PC-9 (cell line): ENCODE measurements around the gene KY. TPM values are rescaled to one million over a fixed set of nuclear protein-coding genes. Genes with fewer than 3 reads are reported as not detected.

Source experiments
- BruUV-seq: library from RNA; stranded (reverse); fragments of 400-500 nt; replicated peaks from 2 replicates; lab custom pipeline; 2021; lab: Mats Ljungman, UMichigan
- CTCF ChIA-PET: fragments of 300-600 bp; sonication (Branson Sonifier 250); formaldehyde crosslinking; loops from one replicate; lab custom pipeline; 2022; ENCODE audit warnings: antibody characterized with exemption; lab: Charles Lee
- POLR2A ChIA-PET: fragments of 300-600 bp; sonication (Branson Sonifier 250); formaldehyde crosslinking; loops from one replicate; lab custom pipeline; 2022; ENCODE audit warnings: antibody characterized with exemption; ENCODE audit not compliant: unreplicated experiment; lab: Charles Lee
- DNase-seq, 2 experiments: peaks; one replicate each; pipeline versions ENCODE4 v3.0.0 to v3.0.0-alpha.2; 2015 to 2022; ENCODE audit warnings: mixed read lengths in 1 of 2
- H2AFZ ChIP-seq: fragments of 200-600 bp; sonication (generic); 2 replicates; pipeline ENCODE4 v1.8.1; 2017; ENCODE audit warnings: antibody characterized with exemption
- H3F3A ChIP-seq: fragments of 200-600 bp; sonication (generic); 2 replicates; pipeline ENCODE4 v1.8.1; 2017; ENCODE audit warnings: antibody characterized with exemption, mild to moderate bottlenecking, low read depth; ENCODE audit not compliant: insufficient read depth
- H3K27ac ChIP-seq: fragments of 200-600 bp; sonication (generic); 2 replicates; pipeline ENCODE4 v1.6.1; 2016; ENCODE audit warnings: mixed run types
- H3K27me3 ChIP-seq: fragments of 200-600 bp; sonication (generic); 2 replicates; pipeline ENCODE4 v1.6.1; 2016; ENCODE audit warnings: low read depth, mixed run types; ENCODE audit not compliant: insufficient read depth
- H3K36me3 ChIP-seq: fragments of 200-600 bp; sonication (generic); 2 replicates; pipeline ENCODE4 v1.6.1; 2016; ENCODE audit warnings: low read depth, mixed run types
- H3K4me1 ChIP-seq: fragments of 200-600 bp; sonication (generic); replicated peaks from 2 replicates; pipeline ENCODE4 v1.6.1; 2016; ENCODE audit warnings: mixed run types; ENCODE audit not compliant: insufficient read depth
- H3K4me2 ChIP-seq: fragments of 200-600 bp; sonication (generic); 2 replicates; pipeline ENCODE4 v1.6.1; 2017; ENCODE audit warnings: mixed run types
- H3K4me3 ChIP-seq: fragments of 200-600 bp; sonication (generic); 2 replicates; pipeline ENCODE4 v1.6.1; 2016; ENCODE audit warnings: mixed run types
- H3K79me2 ChIP-seq: fragments of 200-600 bp; sonication (generic); 2 replicates; pipeline ENCODE4 v1.6.1; 2017; ENCODE audit warnings: low read depth, mixed run types
- H3K9me2 ChIP-seq: fragments of 200-600 bp; sonication (generic); 2 replicates; pipeline ENCODE4 v1.8.1; 2017; ENCODE audit warnings: mild to moderate bottlenecking; ENCODE audit not compliant: insufficient read depth
- H3K9me3 ChIP-seq: fragments of 200-600 bp; sonication (generic); 2 replicates; pipeline ENCODE4 v1.8.1; 2016; ENCODE audit warnings: low read depth; ENCODE audit not compliant: insufficient read depth
- H4K20me1 ChIP-seq: fragments of 200-600 bp; sonication (generic); 2 replicates; pipeline ENCODE4 v1.8.1; 2017; ENCODE audit not compliant: insufficient read depth
- CTCF ChIP-seq: fragments of 200-600 bp; sonication (generic); conservative IDR thresholded peaks from 2 replicates; pipeline ENCODE4 v1.6.1; 2017; ENCODE audit warnings: mixed run types, antibody characterized with exemption, mild to moderate bottlenecking, moderate library complexity
- EZH2 ChIP-seq: fragments of 200-600 bp; sonication (generic); IDR thresholded peaks from 2 replicates; pipeline ENCODE4 v1.8.0; 2017; ENCODE audit warnings: antibody characterized with exemption, low read depth
- intact Hi-C: fragments of 100-400 bp; cut with micrococcal nuclease; formaldehyde crosslinking; loops from one replicate; pipeline ENCODE4 v1.10.0; 2022; ENCODE audit not compliant: unreplicated experiment
- total RNA-seq: library from RNA; stranded (reverse); gene quantifications from 2 replicates; pipeline ENCODE4 v1.2.3, GENCODE V29; 2021

KY gene
- total RNA-seq, 1 experiment from 2014 or later, result not detected

- TF ChIP-seq CTCF (no peak), EZH2 (no peak)
- intact Hi-C loops, result loop anchor here (10.0 kb wide), 2 partner anchors 145 to 895 kb away; no protein-coding TSS in a partner anchor
- no peak for DNase-seq
- Histone ChIP-seq H3K4me2 (no peak overlapping the region), H3K27me3 (peaks cover 80% of the 10 kb centered on the region), H3K36me3 (no peaks in the 10 kb centered on the region), H3K4me3 (no peak overlapping the region), H3K79me2 (no peaks in the 10 kb centered on the region), H3K4me1 (no peaks in the 10 kb centered on the region), H3K9me2 (no peaks in the 10 kb centered on the region), H4K20me1 (no peaks in the 10 kb centered on the region), H2AFZ (no peak overlapping the region), H3F3A (no peaks in the 10 kb centered on the region), H3K27ac (no peak overlapping the region), H3K9me3 (no peaks in the 10 kb centered on the region)
- BruUV-seq, result no TSS peak
- ChIA-PET POLR2A (no interaction called here), CTCF (interaction anchor here (0.5 kb wide), 1 partner anchor 30 kb away, joined by 4 read pairs; no protein-coding TSS in a partner anchor)
Measured at GRCh38 chr3:134609821-134610431, 40.9 kb downstream of the KY start.

GRCh38 chr3:134608771-134609435 is 41.9 kb downstream of the KY start:
- H4K20me1 ChIP-seq, result no peaks in the 10 kb centered on the region
- H3K27ac ChIP-seq, result no peak overlapping the region
- no peaks in the 10 kb centered on the region for H3K9me2 ChIP-seq
- H3K9me3 ChIP-seq, result no peaks in the 10 kb centered on the region
- BruUV-seq, result no TSS peak
- TF ChIP-seq CTCF (no peak), EZH2 (no peak)
- H3K27me3 ChIP-seq, result peaks cover 87% of the 10 kb centered on the region
- H3K79me2 ChIP-seq, result no peaks in the 10 kb centered on the region
- H3F3A ChIP-seq, result no peaks in the 10 kb centered on the region
- H3K4me2 ChIP-seq, result no peak overlapping the region
- intact Hi-C loops, result loop anchor here (10.0 kb wide), 2 partner anchors 146 to 896 kb away; no protein-coding TSS in a partner anchor
- H2AFZ ChIP-seq, result no peak overlapping the region
- no peak for DNase-seq
- no peaks in the 10 kb centered on the region for H3K36me3 ChIP-seq
- H3K4me1 ChIP-seq, result no peaks in the 10 kb centered on the region
- CTCF ChIA-PET, result no interaction called here
- no peak overlapping the region for H3K4me3 ChIP-seq
- POLR2A ChIA-PET, result no interaction called here

- BruUV-seq, result no TSS peak
- intact Hi-C loops, result loop anchor here (10.0 kb wide), 2 partner anchors 147 to 897 kb away; no protein-coding TSS in a partner anchor
- Histone ChIP-seq H3K79me2 (no peaks in the 10 kb centered on the region), H4K20me1 (no peaks in the 10 kb centered on the region), H3K4me1 (no peaks in the 10 kb centered on the region), H2AFZ (no peak overlapping the region), H3K36me3 (no peaks in the 10 kb centered on the region), H3K27me3 (peaks cover 87% of the 10 kb centered on the region), H3K9me2 (no peaks in the 10 kb centered on the region), H3K27ac (no peak overlapping the region), H3F3A (no peaks in the 10 kb centered on the region), H3K9me3 (no peaks in the 10 kb centered on the region), H3K4me3 (no peak overlapping the region), H3K4me2 (no peak overlapping the region)
- no peak for TF ChIP-seq CTCF
- TF ChIP-seq EZH2, result no peak
- CTCF ChIA-PET, result no interaction called here
- DNase-seq, result no peak
- POLR2A ChIA-PET, result no interaction called here
Measured at GRCh38 chr3:134608023-134608770, 42.6 kb downstream of the KY start.
